NCI-H1694 treated with DMSO at 0.1 percent for 48 hours (cell line): ENCODE data around the gene PAPOLA.

Source experiments
- DNase-seq: peaks from one replicate; lab custom pipeline; 2025; lab: John Stamatoyannopoulos, UW

PAPOLA gene

DNA sequence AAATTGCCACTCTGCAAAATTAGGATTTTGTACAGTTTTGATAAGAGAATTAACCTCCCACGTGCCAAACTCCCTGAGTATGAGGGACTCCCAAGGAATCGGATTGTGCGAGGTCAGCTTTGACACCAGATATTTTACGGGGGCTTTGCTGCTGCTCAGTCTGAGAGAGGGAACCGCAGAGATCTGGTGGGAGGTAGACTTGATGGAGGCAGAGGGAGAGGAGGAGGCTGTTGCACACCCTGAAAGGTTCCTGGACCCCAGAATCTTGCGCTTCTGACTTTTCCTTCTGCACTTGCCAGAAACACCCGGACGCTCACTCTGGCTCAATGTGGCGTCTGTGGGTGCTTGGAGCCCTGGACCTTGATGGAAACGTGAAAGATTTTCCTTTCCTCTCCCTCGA, 83.9 kb downstream of the PAPOLA start:
- DNase-seq, result no peak

DNA sequence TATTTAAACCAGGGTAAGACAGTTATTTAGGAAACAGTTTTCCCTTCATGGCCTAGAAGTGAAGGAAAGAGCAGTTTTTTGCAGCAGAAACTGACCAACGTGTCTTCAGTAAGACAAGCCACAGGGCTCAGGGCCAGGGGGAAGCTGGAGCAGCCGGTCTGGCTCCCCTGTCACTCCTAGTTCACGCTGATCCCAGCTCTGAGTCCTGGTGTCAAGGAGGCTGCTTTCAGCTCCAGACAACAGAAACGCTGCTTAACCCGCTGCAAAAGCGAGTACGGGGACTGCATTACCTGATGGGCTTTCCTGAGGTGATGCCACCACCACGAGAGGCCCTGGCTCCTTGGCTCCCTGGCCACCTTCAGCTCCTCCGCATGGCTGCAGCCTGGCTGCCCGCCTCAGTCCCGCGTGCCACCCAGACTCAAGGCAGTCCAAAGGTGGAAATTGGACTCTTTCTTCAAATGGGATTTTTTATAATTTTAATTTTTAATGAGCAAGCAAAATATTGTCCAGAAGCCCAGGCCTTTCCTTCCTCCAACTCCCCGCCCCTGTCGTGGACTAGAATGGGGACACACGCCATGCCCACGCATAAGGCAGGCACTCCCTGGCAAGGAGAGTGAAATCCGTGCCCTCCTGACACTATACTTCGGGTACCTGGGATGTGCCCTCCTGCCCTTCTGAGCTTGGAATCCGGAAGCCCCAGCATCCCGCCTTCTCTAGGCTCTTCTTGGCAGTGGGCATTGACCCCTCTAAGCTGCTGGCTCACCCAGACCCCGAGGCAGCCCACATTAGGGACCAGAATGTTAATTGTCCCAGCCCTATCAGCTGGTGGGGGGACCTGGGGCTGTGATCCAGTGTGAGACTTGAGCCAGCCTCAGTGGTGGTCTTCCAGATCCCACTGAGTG, 85.0 kb downstream of the PAPOLA start:
- DNase-seq, result no peak

DNA sequence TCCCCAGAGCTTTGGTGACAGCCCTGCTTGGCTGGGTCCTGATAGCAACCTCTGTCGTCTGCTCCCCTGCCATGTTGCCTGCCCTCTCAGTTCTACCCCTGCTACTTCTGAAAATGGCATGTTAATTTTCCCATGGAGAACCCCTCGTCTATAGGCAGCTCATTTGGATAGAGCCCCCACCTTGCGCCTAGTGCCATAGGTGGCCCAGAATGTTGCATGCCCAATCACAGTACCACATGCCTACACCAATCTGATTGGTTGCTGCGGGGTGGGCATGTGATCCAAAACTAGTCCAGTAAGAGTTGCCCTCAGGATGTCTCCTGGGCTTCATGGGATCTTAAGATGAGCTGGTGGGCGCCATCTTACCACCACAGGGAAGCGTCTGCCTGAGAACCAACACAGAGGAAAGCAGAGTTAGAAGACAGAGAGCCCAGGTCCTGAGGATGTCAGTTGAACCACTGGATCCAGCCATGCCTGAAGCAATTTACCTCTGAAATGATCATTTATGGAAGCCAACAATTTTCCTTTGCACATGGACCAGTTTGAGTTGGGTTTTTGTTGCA, 85.7 kb downstream of the PAPOLA start:
- no peak for DNase-seq

DNA sequence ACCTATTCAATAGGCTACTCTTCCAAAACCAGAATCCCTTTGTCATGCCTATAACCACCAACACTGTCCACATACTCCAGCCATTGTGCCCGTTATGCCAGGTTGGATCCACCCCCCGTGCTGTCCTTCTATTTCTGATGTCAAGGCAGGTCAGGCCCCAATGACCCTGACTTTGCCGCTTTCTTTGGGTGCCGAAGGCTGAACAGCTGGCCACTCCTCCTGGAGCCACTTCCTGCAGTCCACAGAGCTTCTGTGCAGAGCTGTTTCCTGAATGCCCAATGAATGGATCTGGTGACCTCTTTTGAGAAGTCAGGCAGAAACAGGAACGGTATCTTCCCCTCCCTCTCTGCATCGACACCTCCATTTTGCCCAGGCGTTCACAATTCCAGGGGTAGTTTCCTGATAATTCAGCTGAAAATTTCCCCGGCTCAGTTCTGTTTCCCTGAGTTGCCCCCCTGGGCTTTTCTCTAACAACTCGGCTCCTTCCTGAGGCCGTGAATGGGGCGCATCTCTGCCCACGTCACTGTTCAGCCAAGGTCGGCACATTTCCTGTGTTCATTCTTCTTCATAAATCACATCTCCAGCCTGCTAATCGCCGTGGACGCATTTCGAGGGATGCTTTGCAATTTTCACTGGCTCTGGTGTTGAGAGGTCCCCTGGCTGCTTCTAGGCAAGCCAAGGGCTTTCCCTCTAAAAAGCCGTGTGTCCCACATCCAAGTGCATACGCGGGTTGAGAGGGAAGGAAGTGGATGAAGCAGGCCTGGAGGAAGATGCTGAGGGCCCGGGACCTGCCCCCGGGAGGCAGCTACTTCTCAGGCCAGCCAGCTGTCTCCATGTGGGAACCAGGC, 86.5 kb downstream of the PAPOLA start:
- no peak for DNase-seq

DNA sequence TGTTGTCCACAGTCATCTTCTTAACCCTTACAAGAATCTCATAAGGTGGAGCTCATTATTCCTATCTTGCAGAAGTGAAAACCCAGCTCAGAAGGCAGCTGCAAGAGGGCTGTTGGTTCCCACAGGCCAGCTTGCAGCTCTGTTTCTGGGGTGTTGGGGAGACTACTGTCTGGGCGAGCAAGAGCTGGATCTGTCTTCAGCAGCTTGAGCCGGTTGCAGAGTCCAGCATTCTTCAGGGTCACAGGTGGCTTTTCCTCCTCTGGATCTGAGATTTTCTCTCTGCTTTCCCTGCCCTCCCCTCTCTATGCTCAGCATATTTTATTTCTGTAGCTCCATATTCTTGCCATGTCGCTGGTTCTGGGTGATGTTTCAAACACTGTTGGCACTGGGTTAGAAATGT, 87.4 kb downstream of the PAPOLA start:
- DNase-seq, result no peak

DNA sequence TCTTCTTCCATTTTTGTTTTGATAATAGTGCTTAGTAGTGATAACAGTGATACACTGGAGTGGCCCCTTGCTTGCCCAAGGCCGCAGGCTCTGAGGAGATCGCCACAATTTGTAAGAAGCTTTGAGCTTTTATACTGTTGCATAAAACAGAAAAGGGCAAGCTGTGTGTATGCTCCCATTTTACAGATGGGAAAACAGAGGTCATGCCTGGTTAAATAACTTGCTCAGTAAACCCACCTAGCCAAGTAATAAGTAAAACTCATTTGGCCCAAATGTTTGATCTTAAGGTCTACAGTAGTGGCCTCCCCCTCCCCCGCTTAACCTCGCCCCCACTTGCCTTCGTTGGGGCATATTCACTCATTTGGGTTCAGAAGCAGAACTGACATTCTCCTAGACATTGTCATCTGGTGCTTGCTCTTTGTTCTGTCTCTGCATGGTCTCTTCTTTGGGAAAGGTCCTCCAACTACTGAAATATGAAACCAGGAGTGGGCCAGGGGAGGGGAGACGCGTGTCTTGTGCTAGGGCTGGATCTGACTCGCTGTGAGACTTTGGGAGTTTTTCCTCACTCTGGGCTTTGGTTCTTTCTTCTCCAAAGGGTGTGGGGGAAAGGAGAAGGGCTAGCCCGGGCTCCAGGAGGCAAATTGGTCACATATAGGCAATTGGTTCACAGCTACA, 88.1 kb downstream of the PAPOLA start:
- DNase-seq, result no peak

DNA sequence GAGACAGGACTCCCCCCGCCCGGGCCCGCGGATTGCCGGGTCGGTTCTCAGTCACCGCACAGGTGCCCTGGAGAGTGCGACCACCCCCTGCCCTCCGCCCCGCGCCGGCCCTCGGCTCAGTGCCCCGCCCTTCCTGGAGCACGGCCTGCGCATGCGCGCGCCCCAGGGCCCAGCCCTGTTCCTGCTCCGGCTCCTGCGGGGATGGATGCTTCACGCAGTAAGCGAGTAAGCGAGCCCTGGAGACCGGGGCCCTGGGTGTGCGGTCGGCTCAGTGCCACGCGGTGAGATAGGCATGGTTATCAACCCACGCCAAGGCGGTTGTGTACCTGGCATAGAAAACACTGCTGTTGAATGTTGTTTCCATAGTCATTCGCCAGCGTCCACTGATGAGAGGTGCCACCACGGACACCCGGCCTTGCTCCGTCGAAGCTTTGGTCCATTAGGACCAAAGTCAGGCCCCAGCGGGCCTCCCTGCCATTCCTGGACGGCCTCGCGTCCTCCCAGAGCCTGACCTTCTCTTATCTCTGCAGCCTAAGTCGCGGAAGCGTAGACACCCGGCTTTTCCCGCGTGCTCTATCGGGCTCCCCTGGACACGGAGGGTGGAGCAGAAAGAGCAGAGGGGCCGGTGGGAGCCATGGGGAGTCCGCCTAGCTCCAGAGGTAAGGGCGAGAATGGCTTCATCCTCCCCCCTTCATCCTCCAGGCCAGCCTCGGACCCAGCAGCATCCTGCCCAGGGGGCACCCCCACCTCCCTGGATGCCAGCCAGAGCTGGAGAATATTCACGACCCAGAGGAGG, 90.6 kb downstream of the PAPOLA start:
- DNase-seq, result no peak

DNA sequence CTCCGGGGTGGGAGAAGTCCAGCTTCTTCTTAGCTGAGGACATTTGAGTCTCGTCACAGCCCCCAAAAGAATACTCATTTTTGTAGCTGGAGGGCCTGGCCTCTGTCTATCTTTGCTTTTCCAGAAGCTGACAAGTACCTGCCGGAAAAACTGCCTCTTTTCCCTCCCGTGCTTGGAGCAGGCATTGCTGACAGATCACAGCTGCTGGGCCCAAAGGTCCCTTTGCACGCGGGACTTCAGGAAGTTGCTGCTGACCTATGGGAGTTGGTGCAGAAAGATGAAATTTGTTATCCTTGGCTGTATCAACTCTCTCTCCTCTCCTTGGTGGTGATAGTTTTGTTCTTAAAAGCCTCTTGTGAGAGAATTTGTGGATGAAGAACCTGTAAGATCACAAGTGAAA, 92.8 kb downstream of the PAPOLA start:
- DNase-seq, result no peak

DNA sequence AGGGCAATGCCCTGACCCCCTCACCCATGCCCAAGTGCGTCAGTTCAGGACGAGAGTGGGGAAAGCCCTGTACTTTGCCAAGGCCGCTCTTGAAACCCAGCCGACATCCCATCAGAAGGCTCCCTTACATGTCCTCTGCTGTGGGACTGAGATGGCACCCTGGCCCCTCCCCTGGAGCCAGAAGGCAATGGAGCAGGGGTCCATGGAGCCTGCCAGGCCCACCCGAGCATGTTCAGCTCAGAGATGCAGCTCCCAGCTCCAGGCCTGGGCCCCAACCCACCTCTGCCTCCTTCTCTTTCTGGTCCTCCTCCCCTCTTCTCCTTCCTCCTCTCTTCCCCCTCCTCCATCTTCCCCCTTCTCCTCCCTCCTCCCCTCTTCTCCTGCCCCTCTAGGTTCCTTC, 95.5 kb downstream of the PAPOLA start:
- DNase-seq, result no peak

DNA sequence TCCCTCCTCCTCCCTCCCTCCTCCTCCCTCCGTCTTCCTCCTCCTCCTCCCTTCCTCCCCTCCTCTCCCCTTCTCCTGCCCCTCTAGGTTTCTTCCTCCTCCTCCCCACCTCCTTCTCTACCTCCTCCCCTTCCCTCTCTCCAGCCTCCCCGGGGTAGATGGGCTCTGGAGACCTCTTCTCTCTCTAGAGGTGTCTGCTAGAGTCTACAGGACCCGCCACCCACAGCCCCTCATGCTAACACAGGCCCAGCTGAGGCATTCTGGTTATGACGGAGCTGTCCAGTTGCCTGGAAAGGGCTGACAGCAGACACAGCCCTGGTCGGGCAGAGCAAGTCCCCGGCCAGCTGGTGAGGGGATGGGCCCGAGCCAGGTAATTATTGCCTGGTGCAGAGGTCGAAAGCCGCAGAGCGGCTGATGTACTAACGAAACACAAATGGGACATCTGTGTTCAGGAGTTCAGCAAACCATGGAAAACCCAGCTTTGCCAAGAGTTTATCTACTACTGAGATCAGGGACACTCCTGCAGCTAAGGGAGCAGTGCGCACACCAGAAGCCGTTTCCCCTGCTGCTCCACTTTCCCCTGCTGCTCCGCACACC, 96.2 kb downstream of the PAPOLA start:
- DNase-seq, result peak; percentile 61

DNA sequence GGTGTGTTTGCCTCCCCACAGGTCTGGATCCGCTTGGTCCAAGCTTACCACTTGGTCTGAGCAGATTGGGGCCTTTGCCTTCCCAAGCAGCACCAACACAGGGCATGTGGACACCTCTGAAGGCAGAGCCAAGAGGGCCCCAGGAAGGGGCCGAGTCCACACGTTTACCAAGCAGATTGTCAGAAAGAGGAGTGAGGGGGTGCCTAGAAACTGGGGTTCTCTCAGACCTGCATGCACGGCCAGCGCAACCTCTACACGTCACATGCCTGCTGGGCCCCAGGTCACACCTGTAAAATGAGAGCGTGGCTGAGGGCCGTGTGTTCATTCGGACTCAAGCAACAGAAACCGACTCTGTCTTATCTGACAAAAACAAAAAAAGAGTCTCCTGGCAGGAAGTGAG, 96.9 kb downstream of the PAPOLA start:
- no peak for DNase-seq

DNA sequence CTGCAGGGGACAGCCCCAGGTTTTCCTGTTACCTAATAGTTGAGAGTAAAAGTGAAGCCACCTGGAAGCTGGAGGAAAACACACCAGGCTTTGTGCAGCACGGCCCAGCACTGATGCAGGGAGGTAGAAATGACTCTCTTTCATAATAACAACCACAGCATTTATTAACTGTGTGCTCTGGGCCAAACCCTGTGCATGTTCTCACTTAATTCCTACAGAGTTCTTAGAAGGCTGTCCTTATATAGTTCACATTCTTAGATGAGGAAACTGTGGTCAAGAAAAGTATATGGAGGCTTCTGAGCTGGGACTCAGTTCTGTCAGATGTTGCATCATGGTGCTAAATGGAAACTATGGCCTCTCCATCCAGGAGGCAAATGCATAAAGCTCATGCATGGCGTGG, 100.0 kb downstream of the PAPOLA start:
- DNase-seq, result no peak

DNA sequence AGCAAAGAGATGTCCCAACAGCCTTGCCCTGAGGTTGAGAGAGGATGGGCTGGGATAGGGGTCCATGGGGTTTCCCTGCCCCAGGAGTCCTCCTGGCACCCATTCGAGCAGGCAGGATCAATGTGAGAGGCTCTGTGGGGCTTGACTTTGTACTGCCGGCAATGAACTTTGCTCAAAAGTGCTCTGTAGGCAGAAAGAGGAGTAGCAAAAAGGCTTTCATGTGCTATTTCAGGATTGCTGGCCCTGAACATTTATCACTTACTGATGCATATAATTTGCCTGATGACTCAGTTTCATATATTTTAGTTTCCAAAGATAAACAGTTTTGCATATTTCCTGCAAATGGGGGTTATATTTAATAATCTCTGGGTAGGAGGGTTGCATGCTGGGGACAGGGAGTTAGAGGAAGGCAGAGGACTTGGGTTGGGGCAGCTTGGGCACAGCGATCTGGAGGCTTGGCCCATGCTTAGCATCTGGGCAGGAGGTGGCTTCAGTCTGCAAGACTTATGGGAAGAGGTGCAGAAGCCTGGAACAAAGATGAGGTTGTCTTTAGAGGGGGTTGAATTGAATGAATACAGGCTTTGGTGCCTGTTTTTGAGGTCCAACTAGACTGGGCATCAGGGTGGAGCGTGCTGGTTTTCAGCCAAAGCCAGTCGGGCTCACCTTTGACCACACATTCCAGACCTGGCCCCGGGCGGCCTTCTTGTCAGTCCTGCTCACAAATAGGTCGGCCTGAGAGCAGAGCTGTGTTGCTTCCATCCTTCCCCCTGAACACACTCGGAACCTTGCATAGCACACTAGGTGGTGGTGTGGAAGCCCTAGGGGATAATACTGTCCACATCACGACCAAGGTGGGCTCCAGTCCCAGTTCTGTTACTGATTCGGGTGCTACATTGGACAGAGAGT, 101.4 kb downstream of the PAPOLA start:
- no peak for DNase-seq

DNA sequence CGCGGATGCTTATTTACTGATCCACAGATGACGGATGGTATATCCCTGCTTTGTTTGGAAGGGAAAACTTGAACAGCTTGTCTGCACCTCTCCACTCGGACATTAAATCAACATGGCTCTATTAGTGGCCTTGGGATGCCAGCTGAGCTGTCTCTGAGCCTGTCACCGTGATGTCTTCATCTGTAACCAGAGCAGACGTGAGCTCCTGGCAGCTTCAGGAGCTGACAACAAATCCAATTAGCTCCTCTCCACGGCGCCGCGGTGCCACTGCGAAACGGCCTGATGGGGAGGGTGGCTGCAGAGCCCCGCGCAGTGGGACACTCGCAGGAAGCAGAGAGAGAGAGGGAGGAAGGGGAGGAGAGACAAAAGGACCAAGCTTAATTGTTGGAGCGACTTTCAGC, 112.3 kb downstream of the PAPOLA start:
- peak; percentile 74 for DNase-seq

DNA sequence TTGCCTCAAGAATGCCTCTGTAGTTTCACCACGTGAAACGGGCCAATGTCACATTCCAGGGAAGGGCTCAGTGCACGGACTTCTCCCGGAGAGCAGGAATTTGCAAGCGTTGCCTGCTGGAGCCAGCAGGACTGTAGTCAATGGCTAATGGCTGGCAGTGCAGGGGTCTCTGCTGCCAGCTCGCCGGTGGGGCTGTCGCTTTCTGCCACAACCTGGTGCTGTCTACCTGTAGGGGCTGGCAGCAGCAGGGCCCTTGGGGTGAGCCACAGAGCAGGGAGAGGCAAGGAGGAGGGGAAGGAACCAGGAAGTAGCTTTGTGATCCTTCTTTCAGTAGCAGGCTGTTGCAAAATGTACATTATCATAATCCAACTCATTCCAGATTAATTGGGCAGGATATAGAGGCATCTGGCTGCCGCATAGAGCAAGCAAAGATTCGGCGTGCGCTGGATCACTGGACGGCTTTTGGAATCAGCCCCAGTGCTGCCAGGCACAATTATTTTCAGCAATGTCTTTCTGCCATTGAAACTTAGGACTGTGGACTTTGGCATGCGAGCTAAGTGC, 114.1 kb downstream of the PAPOLA start:
- DNase-seq, result no peak
